PC-3 (cell line): ENCODE data around the gene CAMK1G. TPM values are rescaled to one million over a fixed set of nuclear protein-coding genes. Genes with fewer than 3 reads are reported as not detected.
A peak's percentile ranks its signal among the peaks of the same experiment; 100 is the strongest.

Source experiments
- ATAC-seq: fragments of 200-7000 bp; cut with Tn5 transposase; 2 replicates; pipeline ENCODE4 v1.9.1; 2020; ENCODE audit warnings: mild to moderate bottlenecking, moderate library complexity
- BruUV-seq: library from RNA; stranded (reverse); fragments of 400-500 nt; replicated peaks from 2 replicates; lab custom pipeline; 2021; lab: Mats Ljungman, UMichigan
- CTCF ChIA-PET: fragments of 300-600 bp; sonication (Branson Sonifier 250); formaldehyde crosslinking; loops from one replicate; lab custom pipeline; 2022; ENCODE audit warnings: antibody characterized with exemption; lab: Charles Lee
- POLR2A ChIA-PET: fragments of 300-600 bp; sonication (Branson Sonifier 250); formaldehyde crosslinking; loops from one replicate; lab custom pipeline; 2022; ENCODE audit warnings: antibody characterized with exemption; ENCODE audit not compliant: unreplicated experiment; lab: Charles Lee
- DNase-seq: peaks from one replicate; pipeline ENCODE4 v3.0.0-alpha.2; 2015
- H2AFZ ChIP-seq: fragments of 300-600 bp; sonication (generic); 2 replicates; pipeline ENCODE4 v1.6.0; 2016; ENCODE audit warnings: antibody characterized with exemption, low read length
- H3F3A ChIP-seq: fragments of 300-600 bp; sonication (generic); one replicate; pipeline ENCODE4 v1.6.0; 2017; ENCODE audit warnings: antibody characterized with exemption, low read length, control low read depth, mild to moderate bottlenecking; ENCODE audit not compliant: unreplicated experiment
- H3K27ac ChIP-seq: fragments of 300-600 bp; sonication (generic); 2 replicates; pipeline ENCODE4 v1.5.1; 2016; ENCODE audit warnings: mild to moderate bottlenecking, low read length
- H3K27me3 ChIP-seq: fragments of 300-600 bp; sonication (generic); 2 replicates; pipeline ENCODE4 v1.6.1; 2016; ENCODE audit warnings: low read length, mixed read lengths
- H3K36me3 ChIP-seq: fragments of 300-600 bp; sonication (generic); 2 replicates; pipeline ENCODE4 v1.6.1; 2016; ENCODE audit warnings: low read depth, mixed run types, low read length, mixed read lengths
- H3K4me1 ChIP-seq: fragments of 300-600 bp; sonication (generic); 2 replicates; pipeline ENCODE4 v1.5.1; 2016; ENCODE audit warnings: low read length; ENCODE audit not compliant: insufficient read depth
- H3K4me2 ChIP-seq: fragments of 300-600 bp; sonication (generic); 2 replicates; pipeline ENCODE4 v1.6.0; 2016; ENCODE audit warnings: low read length
- H3K4me3 ChIP-seq: fragments of 300-600 bp; sonication (generic); 2 replicates; pipeline ENCODE4 v1.5.1; 2016; ENCODE audit warnings: mild to moderate bottlenecking, low read length, mixed read lengths
- H3K79me2 ChIP-seq: fragments of 300-600 bp; sonication (generic); 2 replicates; pipeline ENCODE4 v1.6.1; 2017; ENCODE audit warnings: low read length, mixed read lengths
- H3K9ac ChIP-seq: fragments of 300-600 bp; sonication (generic); 2 replicates; pipeline ENCODE4 v1.6.0; 2016; ENCODE audit warnings: mild to moderate bottlenecking, low read length
- H3K9me2 ChIP-seq: fragments of 300-600 bp; sonication (generic); replicated peaks from 2 replicates; pipeline ENCODE4 v1.6.1; 2016; ENCODE audit warnings: mixed run types, low read length, mixed read lengths
- H3K9me3 ChIP-seq: fragments of 300-600 bp; sonication (generic); 2 replicates; pipeline ENCODE4 v1.6.1; 2016; ENCODE audit warnings: low read length, mixed read lengths
- H4K20me1 ChIP-seq: fragments of 300-600 bp; sonication (generic); 2 replicates; pipeline ENCODE4 v1.6.1; 2016; ENCODE audit warnings: low read length, mixed read lengths
- EZH2 ChIP-seq: fragments of 300-600 bp; sonication (generic); IDR thresholded peaks from one replicate; pipeline ENCODE4 v1.6.1; 2017; ENCODE audit warnings: antibody characterized with exemption, mild to moderate bottlenecking, low read length; ENCODE audit not compliant: unreplicated experiment
- EZH2phosphoT487 ChIP-seq: fragments of 300-600 bp; sonication (generic); IDR thresholded peaks from 2 replicates; pipeline ENCODE4 v1.6.1; 2018; ENCODE audit warnings: mild to moderate bottlenecking, antibody characterized with exemption, low read length, borderline replicate concordance
- intact Hi-C: fragments of 100-400 bp; cut with micrococcal nuclease; formaldehyde crosslinking; loops from 2 replicates; pipeline ENCODE4 v1.9.0; 2023
- total RNA-seq: library from RNA; depleted of rRNA; stranded (reverse); fragments of >200 nt; gene quantifications from 2 replicates; pipeline ENCODE4 v1.2.3, GENCODE V29; 2014
- TF ChIP-seq, protein P1 (sequence below): fragments of 300-600 bp; sonication (generic); conservative IDR thresholded peaks from 2 replicates; pipeline ENCODE4 v1.5.1; 2017; ENCODE audit warnings: antibody characterized with exemption, low read depth, mild to moderate bottlenecking, low read length

The CAMK1G gene
- total RNA-seq, 1 experiment from 2014 or later = not detected

DNA sequence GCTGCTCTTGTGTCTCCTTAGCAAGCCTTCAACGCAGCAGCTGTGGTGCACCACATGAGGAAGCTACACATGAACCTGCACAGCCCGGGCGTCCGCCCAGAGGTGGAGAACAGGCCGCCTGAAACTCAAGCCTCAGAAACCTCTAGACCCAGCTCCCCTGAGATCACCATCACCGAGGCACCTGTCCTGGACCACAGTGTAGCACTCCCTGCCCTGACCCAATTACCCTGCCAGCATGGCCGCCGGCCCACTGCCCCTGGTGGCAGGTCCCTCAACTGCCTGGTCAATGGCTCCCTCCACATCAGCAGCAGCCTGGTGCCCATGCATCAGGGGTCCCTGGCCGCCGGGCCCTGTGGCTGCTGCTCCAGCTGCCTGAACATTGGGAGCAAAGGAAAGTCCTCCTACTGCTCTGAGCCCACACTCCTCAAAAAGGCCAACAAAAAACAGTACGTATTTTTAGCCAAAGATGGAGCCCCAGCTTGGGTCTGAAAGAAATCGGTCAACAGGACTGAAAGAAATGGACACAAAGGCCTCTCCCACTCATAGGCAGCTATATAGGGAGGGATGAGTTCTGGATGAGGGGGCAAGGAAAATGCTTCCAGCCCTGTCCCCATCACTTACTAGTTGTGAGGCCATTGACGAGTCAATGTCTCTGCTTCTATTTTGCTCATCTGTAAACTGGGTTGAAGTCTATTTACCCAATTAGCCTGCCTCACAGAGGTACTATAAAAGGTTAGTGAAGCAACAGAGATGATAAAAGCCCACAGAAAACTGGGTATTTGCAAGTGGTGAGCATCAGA is 28.5 kb downstream of the CAMK1G start:
- Histone ChIP-seq H4K20me1 (0 out of 2 replicates have a peak, but pooled peaks cover 8% of the 10 kb centered on the region), H3K79me2 (no peaks in the 10 kb centered on the region), H3K4me2 (no peak overlapping the region), H2AFZ (no peak overlapping the region), H3K9ac (no peak overlapping the region), H3K9me2 (no peaks in the 10 kb centered on the region), H3K27me3 (no peaks in the 10 kb centered on the region), H3K4me3 (no peak overlapping the region), H3F3A (peaks cover 31% of the 10 kb centered on the region), H3K4me1 (peaks cover 27% of the 10 kb centered on the region), H3K27ac (no peak overlapping the region), H3K36me3 (peaks cover 34% of the 10 kb centered on the region), H3K9me3 (no peaks in the 10 kb centered on the region)
- TSS peak; percentile 11 for BruUV-seq
- intact Hi-C loops = no loop called here
- no peak for DNase-seq
- CTCF ChIA-PET = no interaction called here
- POLR2A ChIA-PET = no interaction called here
- TF ChIP-seq EZH2 (no peak), EZH2phosphoT487 (no peak)
- TF ChIP-seq, protein P1, sequence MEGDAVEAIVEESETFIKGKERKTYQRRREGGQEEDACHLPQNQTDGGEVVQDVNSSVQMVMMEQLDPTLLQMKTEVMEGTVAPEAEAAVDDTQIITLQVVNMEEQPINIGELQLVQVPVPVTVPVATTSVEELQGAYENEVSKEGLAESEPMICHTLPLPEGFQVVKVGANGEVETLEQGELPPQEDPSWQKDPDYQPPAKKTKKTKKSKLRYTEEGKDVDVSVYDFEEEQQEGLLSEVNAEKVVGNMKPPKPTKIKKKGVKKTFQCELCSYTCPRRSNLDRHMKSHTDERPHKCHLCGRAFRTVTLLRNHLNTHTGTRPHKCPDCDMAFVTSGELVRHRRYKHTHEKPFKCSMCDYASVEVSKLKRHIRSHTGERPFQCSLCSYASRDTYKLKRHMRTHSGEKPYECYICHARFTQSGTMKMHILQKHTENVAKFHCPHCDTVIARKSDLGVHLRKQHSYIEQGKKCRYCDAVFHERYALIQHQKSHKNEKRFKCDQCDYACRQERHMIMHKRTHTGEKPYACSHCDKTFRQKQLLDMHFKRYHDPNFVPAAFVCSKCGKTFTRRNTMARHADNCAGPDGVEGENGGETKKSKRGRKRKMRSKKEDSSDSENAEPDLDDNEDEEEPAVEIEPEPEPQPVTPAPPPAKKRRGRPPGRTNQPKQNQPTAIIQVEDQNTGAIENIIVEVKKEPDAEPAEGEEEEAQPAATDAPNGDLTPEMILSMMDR = peak; percentile 41
- no peak for ATAC-seq

DNA sequence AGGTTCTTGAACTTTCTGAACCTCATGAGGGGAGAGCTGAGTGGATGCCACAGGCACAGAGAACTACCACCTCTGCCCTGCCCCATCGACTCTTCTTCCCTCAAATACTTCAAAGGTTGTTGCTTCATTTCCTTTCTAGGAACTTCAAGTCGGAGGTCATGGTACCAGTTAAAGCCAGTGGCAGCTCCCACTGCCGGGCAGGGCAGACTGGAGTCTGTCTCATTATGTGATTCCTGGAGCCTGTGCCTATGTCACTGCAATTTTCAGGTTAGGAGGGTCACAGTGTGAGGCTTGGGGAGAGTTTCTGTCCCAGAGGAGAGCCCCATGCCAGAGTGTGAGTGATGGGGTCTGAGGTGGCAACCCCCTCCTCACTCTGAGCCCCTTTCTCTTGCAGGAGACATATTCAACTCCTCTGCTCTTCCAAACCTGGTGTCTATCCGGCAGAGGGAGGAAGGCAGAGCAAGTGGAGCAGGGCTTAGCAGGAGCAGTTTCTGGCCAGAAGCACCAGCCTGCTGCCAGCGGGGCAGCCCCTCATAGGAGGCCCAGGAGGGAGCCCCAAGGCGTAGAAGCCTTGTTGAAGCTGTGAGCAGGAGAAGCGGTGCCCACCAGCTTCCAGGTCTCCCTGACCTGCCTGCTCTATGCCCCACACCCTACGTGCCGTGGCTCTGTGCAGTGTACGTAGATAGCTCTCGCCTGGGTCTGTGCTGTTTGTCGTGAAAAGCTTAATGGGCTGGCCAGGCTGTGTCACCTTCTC is 29.3 kb downstream of the CAMK1G start:
- Histone ChIP-seq H3K4me2 (no peak overlapping the region), H3K27ac (no peak overlapping the region), H3K9ac (no peak overlapping the region), H3F3A (peaks cover 31% of the 10 kb centered on the region), H3K9me3 (no peaks in the 10 kb centered on the region), H4K20me1 (0 out of 2 replicates have a peak, but pooled peaks cover 9% of the 10 kb centered on the region), H3K36me3 (peaks cover 43% of the 10 kb centered on the region), H3K4me1 (peaks cover 19% of the 10 kb centered on the region), H3K9me2 (no peaks in the 10 kb centered on the region), H3K79me2 (no peaks in the 10 kb centered on the region), H2AFZ (no peak overlapping the region), H3K4me3 (no peak overlapping the region), H3K27me3 (no peaks in the 10 kb centered on the region)
- BruUV-seq = no TSS peak
- no peak for ATAC-seq
- DNase-seq = no peak
- CTCF ChIA-PET = no interaction called here
- intact Hi-C loops = no loop called here
- TF ChIP-seq EZH2phosphoT487 = no peak
- TF ChIP-seq, protein P1 = no peak
- TF ChIP-seq EZH2 = no peak
- POLR2A ChIA-PET = interaction anchor here (0.6 kb wide), 1 partner anchor 759 kb away, joined by 3 read pairs; no protein-coding TSS in a partner anchor
